WERI-Rb-1 (cell line): ENCODE measurements around the gene PFDN1.

Experiments used
- DNase-seq: peaks from one replicate; pipeline ENCODE4 v3.0.0-alpha.2; 2020
- H3K27ac ChIP-seq: fragments of 250-450 bp; sonication (Bioruptor Pico); 2 replicates; pipeline ENCODE4 v1.5.1; 2020; ENCODE audit warnings: mild to moderate bottlenecking, moderate library complexity
- H3K27me3 ChIP-seq: fragments of 250-450 bp; sonication (Bioruptor Pico); 2 replicates; pipeline ENCODE4 v1.5.1; 2021; ENCODE audit warnings: mild to moderate bottlenecking, low read depth, moderate library complexity; ENCODE audit not compliant: insufficient read depth, severe bottlenecking
- H3K36me3 ChIP-seq: fragments of 250-450 bp; sonication (Bioruptor Pico); 2 replicates; pipeline ENCODE4 v1.5.1; 2020; ENCODE audit warnings: mild to moderate bottlenecking, moderate library complexity
- H3K4me3 ChIP-seq: 2 replicates; pipeline ENCODE4 v1.5.1; 2011; ENCODE audit warnings: low read depth, mild to moderate bottlenecking, control low read depth, low read length
- H3K9me3 ChIP-seq: fragments of 250-450 bp; sonication (Bioruptor Pico); 2 replicates; pipeline ENCODE4 v1.5.1; 2021; ENCODE audit warnings: mild to moderate bottlenecking, moderate library complexity; ENCODE audit not compliant: severe bottlenecking
- TF ChIP-seq, protein P1 (sequence below): IDR thresholded peaks from 2 replicates; pipeline ENCODE4 v1.5.1; 2011; ENCODE audit warnings: low read depth, mild to moderate bottlenecking, control low read depth, inconsistent platforms, low read length

PFDN1 gene

DNA sequence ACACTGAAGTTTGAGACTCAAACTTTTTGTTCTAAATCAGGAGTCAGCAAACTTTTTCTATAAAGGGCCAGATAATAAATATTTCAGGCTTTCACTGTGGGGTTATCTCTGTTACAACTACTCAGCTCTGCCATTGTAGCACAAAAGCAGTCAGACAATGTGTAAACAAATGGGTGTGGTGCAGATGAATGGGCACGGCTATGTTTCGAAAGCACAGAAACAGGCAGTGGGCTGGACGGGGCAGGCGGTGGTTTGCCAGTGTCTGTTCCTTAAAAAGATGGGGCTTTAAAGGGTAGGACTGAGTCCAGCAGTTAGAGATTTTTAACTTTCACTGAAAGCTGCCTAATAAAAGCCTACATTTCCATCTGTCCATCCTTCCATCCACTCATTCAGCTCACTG lies 48.9 kb downstream of the PFDN1 start:
- Histone ChIP-seq H3K4me3 (no peak overlapping the region), H3K9me3 (no peaks in the 10 kb centered on the region), H3K27ac (no peak overlapping the region), H3K36me3 (peaks cover 4% of the 10 kb centered on the region), H3K27me3 (no peaks in the 10 kb centered on the region)
- no peak for DNase-seq
- TF ChIP-seq, protein P1, sequence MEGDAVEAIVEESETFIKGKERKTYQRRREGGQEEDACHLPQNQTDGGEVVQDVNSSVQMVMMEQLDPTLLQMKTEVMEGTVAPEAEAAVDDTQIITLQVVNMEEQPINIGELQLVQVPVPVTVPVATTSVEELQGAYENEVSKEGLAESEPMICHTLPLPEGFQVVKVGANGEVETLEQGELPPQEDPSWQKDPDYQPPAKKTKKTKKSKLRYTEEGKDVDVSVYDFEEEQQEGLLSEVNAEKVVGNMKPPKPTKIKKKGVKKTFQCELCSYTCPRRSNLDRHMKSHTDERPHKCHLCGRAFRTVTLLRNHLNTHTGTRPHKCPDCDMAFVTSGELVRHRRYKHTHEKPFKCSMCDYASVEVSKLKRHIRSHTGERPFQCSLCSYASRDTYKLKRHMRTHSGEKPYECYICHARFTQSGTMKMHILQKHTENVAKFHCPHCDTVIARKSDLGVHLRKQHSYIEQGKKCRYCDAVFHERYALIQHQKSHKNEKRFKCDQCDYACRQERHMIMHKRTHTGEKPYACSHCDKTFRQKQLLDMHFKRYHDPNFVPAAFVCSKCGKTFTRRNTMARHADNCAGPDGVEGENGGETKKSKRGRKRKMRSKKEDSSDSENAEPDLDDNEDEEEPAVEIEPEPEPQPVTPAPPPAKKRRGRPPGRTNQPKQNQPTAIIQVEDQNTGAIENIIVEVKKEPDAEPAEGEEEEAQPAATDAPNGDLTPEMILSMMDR = no peak

DNA sequence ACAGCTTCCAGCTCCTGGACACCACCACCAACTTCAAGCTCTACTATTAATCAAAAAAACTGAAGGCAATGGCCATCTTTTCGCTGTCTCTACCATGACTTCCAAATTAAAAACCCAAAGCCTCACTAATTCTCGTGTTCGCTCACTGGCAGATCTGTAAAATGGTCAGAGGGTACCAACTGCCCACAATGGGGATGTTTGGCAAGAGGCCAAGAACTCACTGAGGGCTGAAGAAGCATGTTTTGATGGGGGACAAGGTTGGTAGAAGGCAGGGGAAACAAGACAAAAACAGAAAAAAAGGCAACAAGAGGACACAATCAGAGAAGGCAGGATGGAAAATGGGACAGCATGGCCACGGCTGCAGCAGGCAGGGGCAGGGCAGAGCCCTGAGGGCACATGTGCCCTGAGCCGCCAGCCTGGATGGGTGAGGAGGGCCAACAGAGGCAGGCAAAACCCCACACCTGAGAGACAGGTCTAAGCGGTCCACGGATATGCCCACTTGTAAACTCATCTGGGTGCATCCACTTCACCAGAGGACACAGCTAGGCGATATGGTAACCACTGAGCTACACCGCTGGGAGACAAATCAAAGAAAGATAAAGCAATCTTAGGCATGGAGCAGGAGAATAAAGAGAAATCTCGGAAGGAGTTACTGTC lies 50.3 kb downstream of the PFDN1 start:
- no peak overlapping the region for H3K27ac ChIP-seq
- no peaks in the 10 kb centered on the region for H3K27me3 ChIP-seq
- no peak overlapping the region for H3K4me3 ChIP-seq
- peaks cover 8% of the 10 kb centered on the region for H3K36me3 ChIP-seq
- TF ChIP-seq, protein P1 = no peak
- no peaks in the 10 kb centered on the region for H3K9me3 ChIP-seq
- no peak for DNase-seq

DNA sequence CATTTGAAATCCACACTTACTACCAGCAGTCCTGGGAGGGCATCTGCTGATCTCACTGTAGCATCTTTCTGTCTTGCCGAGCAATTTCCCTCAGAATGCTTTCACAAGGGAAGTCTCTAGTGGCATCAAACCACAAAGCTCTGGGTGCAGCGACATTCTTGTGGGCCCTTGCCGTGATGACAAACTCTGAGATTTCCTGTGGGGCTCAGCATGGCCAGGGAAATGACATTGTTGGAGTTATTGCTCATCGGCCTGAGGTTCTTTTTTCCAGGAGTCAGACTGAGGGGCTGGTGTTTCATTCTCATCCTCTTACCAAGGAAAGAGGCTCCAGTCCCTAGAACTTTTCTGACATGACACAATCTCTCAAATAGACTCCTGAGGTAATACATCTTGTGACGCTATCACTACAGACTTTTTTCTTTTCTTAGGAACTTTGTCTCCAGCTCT lies 51.4 kb downstream of the PFDN1 start:
- DNase-seq = no peak
- peaks cover 10% of the 10 kb centered on the region for H3K36me3 ChIP-seq

GRCh38 chr5:140250386-140250785 lies 52.5 kb downstream of the PFDN1 start:
- no peaks in the 10 kb centered on the region for H3K27me3 ChIP-seq
- no peaks in the 10 kb centered on the region for H3K9me3 ChIP-seq
- TF ChIP-seq, protein P1 = no peak
- H3K27ac ChIP-seq = no peak overlapping the region
- DNase-seq = no peak
- no peak overlapping the region for H3K4me3 ChIP-seq
- peaks cover 16% of the 10 kb centered on the region for H3K36me3 ChIP-seq

More for the DNA sequence above, 51.4 kb downstream of the PFDN1 start:
- H3K4me3 ChIP-seq = no peak overlapping the region
- no peak overlapping the region for H3K27ac ChIP-seq
- H3K27me3 ChIP-seq = no peaks in the 10 kb centered on the region
- TF ChIP-seq, protein P1 = no peak
- no peaks in the 10 kb centered on the region for H3K9me3 ChIP-seq

GRCh38 chr5:140249536-140249935 lies 53.4 kb downstream of the PFDN1 start:
- no peaks in the 10 kb centered on the region for H3K9me3 ChIP-seq
- peaks cover 25% of the 10 kb centered on the region for H3K36me3 ChIP-seq
- no peaks in the 10 kb centered on the region for H3K27me3 ChIP-seq
- no peak for DNase-seq
- H3K4me3 ChIP-seq = no peak overlapping the region
- TF ChIP-seq, protein P1 = no peak
- H3K27ac ChIP-seq = no peak overlapping the region

GRCh38 chr5:140248414-140248813 lies 54.5 kb downstream of the PFDN1 start:
- Histone ChIP-seq H3K9me3 (no peaks in the 10 kb centered on the region), H3K27ac (no peak overlapping the region), H3K36me3 (peaks cover 34% of the 10 kb centered on the region), H3K27me3 (no peaks in the 10 kb centered on the region), H3K4me3 (no peak overlapping the region)
- TF ChIP-seq, protein P1 = no peak
- DNase-seq = no peak
